GM21381 (cell line): ENCODE measurements around the gene ENTPD7.
"Not testable (repeated sequence)": the region's sequence is repeated elsewhere in the genome, so short reads cannot be mapped to it uniquely, and the experiment has no call there.

ENCODE experiments used
- ATAC-seq: cut with Tn5 transposase; IDR thresholded peaks from one replicate; pipeline ENCODE4 v1.9.1; 2021; ENCODE audit warnings: mild to moderate bottlenecking, moderate library complexity; ENCODE audit not compliant: unreplicated experiment

ENTPD7 gene

GRCh38 chr10:99682752-99683151 is 23.4 kb downstream of the ENTPD7 start:
- ATAC-seq = no peak

GRCh38 chr10:99685597-99685967 is 26.3 kb downstream of the ENTPD7 start:
- ATAC-seq = peak; percentile 95

GRCh38 chr10:99689461-99689860 is 30.2 kb downstream of the ENTPD7 start:
- ATAC-seq = no peak

GRCh38 chr10:99693933-99694583 is 34.7 kb downstream of the ENTPD7 start:
- ATAC-seq = no peak

GRCh38 chr10:99695761-99696160 is 36.5 kb downstream of the ENTPD7 start:
- no peak for ATAC-seq

GRCh38 chr10:99698504-99699080 is 39.3 kb downstream of the ENTPD7 start:
- no peak for ATAC-seq

- no peak for ATAC-seq
Observed at GRCh38 chr10:99700649-99701048, 41.3 kb downstream of the ENTPD7 start.

GRCh38 chr10:99708428-99709012 is 49.2 kb downstream of the ENTPD7 start:
- no peak for ATAC-seq

GRCh38 chr10:99709480-99710229 is 50.3 kb downstream of the ENTPD7 start:
- ATAC-seq = peak; percentile 64

- ATAC-seq = peak; percentile 60
Observed at GRCh38 chr10:99711129-99711719, 51.9 kb downstream of the ENTPD7 start.

GRCh38 chr10:99714446-99714845 is 55.1 kb downstream of the ENTPD7 start:
- ATAC-seq = no peak

GRCh38 chr10:99720387-99720786 is 61.1 kb downstream of the ENTPD7 start:
- no peak for ATAC-seq

- no peak for ATAC-seq
Observed at GRCh38 chr10:99730026-99730425, 70.7 kb downstream of the ENTPD7 start.

- ATAC-seq = no peak
Observed at GRCh38 chr10:99731306-99732032, 72.2 kb downstream of the ENTPD7 start.

GRCh38 chr10:99732033-99732842 is 72.9 kb downstream of the ENTPD7 start, which contains the start of the genes COX15 and CUTC:
Gene COX15, minus strand, starts transcription at chr10:99732127. Its CDS starts 78 bp downstream, at chr10:99732049.
Gene CUTC, plus strand, starts transcription at chr10:99732234. Its CDS starts 115 bp downstream, at chr10:99732349.
- ATAC-seq = peak; percentile 93

- no peak for ATAC-seq
Observed at GRCh38 chr10:99733366-99733765, 74.1 kb downstream of the ENTPD7 start.

- not testable (repeated sequence) for ATAC-seq
Observed at GRCh38 chr10:99734111-99734510, 74.8 kb downstream of the ENTPD7 start.

GRCh38 chr10:99740260-99740659 is 81.0 kb downstream of the ENTPD7 start:
- ATAC-seq = no peak

GRCh38 chr10:99740933-99741559 is 81.7 kb downstream of the ENTPD7 start:
- ATAC-seq = no peak
